ENCODE measurements around the gene LRRC75B. TPM values are rescaled to one million over a fixed set of nuclear protein-coding genes. Genes with fewer than 3 reads are reported as not detected.
A peak's percentile ranks its signal among the peaks of the same experiment; 100 is the strongest.
"Not testable (repeated sequence)": the region's sequence is repeated elsewhere in the genome, so short reads cannot be mapped to it uniquely, and the experiment has no call there.

LRRC75B gene
- total and polyA plus RNA-seq, 9 donors: 8.0 to 14.9 (median 9.1) TPM

GRCh38 chr22:24593836-24594568 lies 1.1 kb upstream of the LRRC75B start:
- no peak overlapping the region for H3K27ac ChIP-seq (ENCODE audit: low read length)
- no peak for DNase-seq
- H3K36me3 ChIP-seq (ENCODE audit: control insufficient read depth, insufficient read depth, low read length): peaks cover 7% of the 10 kb centered on the region
- H3K4me3 ChIP-seq (ENCODE audit: low read length): no peak overlapping the region
- 48% methylated on average over 12 of the region's 16 CpGs for WGBS (ENCODE audit: insufficient coverage)
- peaks cover 11% of the 10 kb centered on the region for H3K4me1 ChIP-seq (ENCODE audit: control insufficient read depth, insufficient read depth, low read length)
- no peaks in the 10 kb centered on the region for H3K9me3 ChIP-seq (replicated peaks; ENCODE audit: control insufficient read depth, low read depth, low read length)
- no peaks in the 10 kb centered on the region for H3K27me3 ChIP-seq (ENCODE audit: control insufficient read depth, insufficient read depth, low read length)

GRCh38 chr22:24593559-24593835 lies 624 bp upstream of the LRRC75B start:
- H3K9me3 ChIP-seq (replicated peaks; ENCODE audit: control insufficient read depth, low read depth, low read length); DNase-seq; H3K4me3 ChIP-seq (ENCODE audit: low read length); H3K27me3 ChIP-seq (ENCODE audit: control insufficient read depth, insufficient read depth, low read length): not testable (repeated sequence)
- peak overlapping the region; percentile 72 for H3K27ac ChIP-seq (ENCODE audit: low read length)
- H3K4me1 ChIP-seq (ENCODE audit: control insufficient read depth, insufficient read depth, low read length): peaks cover 11% of the 10 kb centered on the region
- H3K36me3 ChIP-seq (ENCODE audit: control insufficient read depth, insufficient read depth, low read length): peaks cover 12% of the 10 kb centered on the region
- WGBS (ENCODE audit: insufficient coverage): 82% methylated on average over 4 of the region's 10 CpGs

GRCh38 chr22:24592058-24592850 lies 619 bp downstream of the LRRC75B start:
- H3K27me3 ChIP-seq (ENCODE audit: control insufficient read depth, insufficient read depth, low read length): no peaks in the 10 kb centered on the region
- H3K27ac ChIP-seq (ENCODE audit: low read length): peak overlapping the region; percentile 29
- H3K9me3 ChIP-seq (replicated peaks; ENCODE audit: control insufficient read depth, low read depth, low read length): no peaks in the 10 kb centered on the region
- peak overlapping the region; percentile 54 for H3K4me3 ChIP-seq (ENCODE audit: low read length)
- DNase-seq: peak; percentile 45
- WGBS (ENCODE audit: insufficient coverage): 4% methylated on average over 31 of the region's 33 CpGs
- peaks cover 11% of the 10 kb centered on the region for H3K4me1 ChIP-seq (ENCODE audit: control insufficient read depth, insufficient read depth, low read length)
- H3K36me3 ChIP-seq (ENCODE audit: control insufficient read depth, insufficient read depth, low read length): peaks cover 24% of the 10 kb centered on the region

GRCh38 chr22:24591286-24591830 lies 1.5 kb downstream of the LRRC75B start:
- peaks cover 11% of the 10 kb centered on the region for H3K4me1 ChIP-seq (ENCODE audit: control insufficient read depth, insufficient read depth, low read length)
- no peak for DNase-seq
- no peak overlapping the region for H3K27ac ChIP-seq (ENCODE audit: low read length)
- H3K9me3 ChIP-seq (replicated peaks; ENCODE audit: control insufficient read depth, low read depth, low read length): no peaks in the 10 kb centered on the region
- peaks cover 29% of the 10 kb centered on the region for H3K36me3 ChIP-seq (ENCODE audit: control insufficient read depth, insufficient read depth, low read length)
- 86% methylated on average over 5 of the region's 6 CpGs for WGBS (ENCODE audit: insufficient coverage)
- H3K27me3 ChIP-seq (ENCODE audit: control insufficient read depth, insufficient read depth, low read length): no peaks in the 10 kb centered on the region
- no peak overlapping the region for H3K4me3 ChIP-seq (ENCODE audit: low read length)

DNA sequence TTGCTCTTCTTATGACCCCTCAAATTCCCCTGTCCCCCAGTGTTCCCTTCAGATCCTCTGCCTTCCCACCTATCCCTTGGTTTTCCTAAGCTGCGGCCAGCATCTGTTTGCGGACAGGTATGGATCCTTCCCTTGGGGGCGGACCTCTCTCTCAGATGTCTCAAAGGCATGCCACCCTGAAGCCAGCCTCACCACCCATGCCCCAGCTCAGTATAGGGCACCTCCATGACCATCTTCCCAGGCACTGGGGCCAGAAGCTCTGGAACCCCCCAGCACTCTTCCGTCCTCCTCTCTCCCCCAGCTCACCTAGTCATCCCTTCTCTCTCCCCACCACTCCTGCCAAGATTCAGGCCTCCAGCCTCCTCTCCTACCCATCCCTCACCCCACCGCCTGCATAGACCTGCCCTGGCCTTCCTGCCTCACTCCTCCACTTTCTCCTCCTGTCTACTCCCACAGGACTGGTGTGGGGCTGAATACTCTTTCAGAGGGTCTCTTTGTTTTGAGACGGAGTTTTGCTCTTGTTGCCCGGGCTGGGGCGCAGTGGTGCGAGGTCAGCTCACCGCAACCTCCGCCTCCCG lies 2.2 kb downstream of the LRRC75B start:
- H3K27ac ChIP-seq (ENCODE audit: low read length): no peak overlapping the region
- peaks cover 35% of the 10 kb centered on the region for H3K36me3 ChIP-seq (ENCODE audit: control insufficient read depth, insufficient read depth, low read length)
- no peak for DNase-seq
- H3K4me1 ChIP-seq (ENCODE audit: control insufficient read depth, insufficient read depth, low read length): peaks cover 11% of the 10 kb centered on the region
- H3K27me3 ChIP-seq (ENCODE audit: control insufficient read depth, insufficient read depth, low read length): no peaks in the 10 kb centered on the region
- H3K4me3 ChIP-seq (ENCODE audit: low read length): no peak overlapping the region
- no peaks in the 10 kb centered on the region for H3K9me3 ChIP-seq (replicated peaks; ENCODE audit: control insufficient read depth, low read depth, low read length)
- WGBS (ENCODE audit: insufficient coverage): 97% methylated on average over 11 of the region's 12 CpGs

- 97% methylated on average over 4 of the region's 7 CpGs for WGBS (ENCODE audit: insufficient coverage)
- peaks cover 14% of the 10 kb centered on the region for H3K4me1 ChIP-seq (ENCODE audit: control insufficient read depth, insufficient read depth, low read length)
- H3K9me3 ChIP-seq (replicated peaks; ENCODE audit: control insufficient read depth, low read depth, low read length): no peaks in the 10 kb centered on the region
- H3K27ac ChIP-seq (ENCODE audit: low read length): no peak overlapping the region
- H3K27me3 ChIP-seq (ENCODE audit: control insufficient read depth, insufficient read depth, low read length): no peaks in the 10 kb centered on the region
- peaks cover 44% of the 10 kb centered on the region for H3K36me3 ChIP-seq (ENCODE audit: control insufficient read depth, insufficient read depth, low read length)
- H3K4me3 ChIP-seq (ENCODE audit: low read length): no peak overlapping the region
- DNase-seq: no peak
Observed at GRCh38 chr22:24589518-24590030, 3.3 kb downstream of the LRRC75B start.

DNA sequence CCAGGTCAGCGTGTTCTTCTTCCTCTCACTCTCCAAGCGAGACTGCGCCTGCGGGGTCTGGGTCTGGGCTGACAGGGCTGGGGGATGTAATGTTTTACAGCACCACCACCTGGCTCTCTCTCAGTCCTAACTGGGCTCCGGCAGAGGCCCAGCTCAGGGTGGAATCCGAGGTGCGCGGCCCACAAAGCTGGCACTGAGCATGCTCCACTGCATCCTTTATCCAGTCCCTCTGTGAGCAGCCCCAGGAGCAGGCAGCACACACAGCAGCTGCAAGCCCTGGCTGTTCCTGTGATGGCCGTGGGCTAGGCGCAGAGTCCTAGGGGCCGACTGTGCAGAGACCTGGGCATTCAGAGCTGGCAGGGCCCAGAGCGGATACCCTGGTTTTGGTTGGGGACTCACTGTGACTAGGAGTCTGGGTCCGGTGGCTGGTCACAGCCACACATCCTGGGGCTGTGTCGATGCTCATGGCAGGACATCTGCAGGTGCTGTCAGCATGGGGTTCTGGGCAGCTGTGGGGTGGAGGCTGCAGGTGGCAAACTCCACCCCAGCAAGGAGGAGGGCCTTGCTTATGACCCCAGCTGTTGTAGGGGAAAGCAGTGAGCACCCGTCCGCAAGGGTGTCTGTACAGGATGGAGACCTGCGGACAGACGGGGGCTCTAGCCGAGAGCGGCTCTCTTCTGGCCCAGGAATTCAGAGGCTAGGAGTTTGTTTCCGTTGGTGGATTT lies 4.0 kb downstream of the LRRC75B start:
- H3K36me3 ChIP-seq (ENCODE audit: control insufficient read depth, insufficient read depth, low read length): peaks cover 44% of the 10 kb centered on the region
- WGBS (ENCODE audit: insufficient coverage): 93% methylated on average over 17 of the region's 21 CpGs
- H3K27ac ChIP-seq (ENCODE audit: low read length): no peak overlapping the region
- no peaks in the 10 kb centered on the region for H3K9me3 ChIP-seq (replicated peaks; ENCODE audit: control insufficient read depth, low read depth, low read length)
- no peaks in the 10 kb centered on the region for H3K27me3 ChIP-seq (ENCODE audit: control insufficient read depth, insufficient read depth, low read length)
- no peak for DNase-seq
- peaks cover 20% of the 10 kb centered on the region for H3K4me1 ChIP-seq (ENCODE audit: control insufficient read depth, insufficient read depth, low read length)
- H3K4me3 ChIP-seq (ENCODE audit: low read length): no peak overlapping the region

DNA sequence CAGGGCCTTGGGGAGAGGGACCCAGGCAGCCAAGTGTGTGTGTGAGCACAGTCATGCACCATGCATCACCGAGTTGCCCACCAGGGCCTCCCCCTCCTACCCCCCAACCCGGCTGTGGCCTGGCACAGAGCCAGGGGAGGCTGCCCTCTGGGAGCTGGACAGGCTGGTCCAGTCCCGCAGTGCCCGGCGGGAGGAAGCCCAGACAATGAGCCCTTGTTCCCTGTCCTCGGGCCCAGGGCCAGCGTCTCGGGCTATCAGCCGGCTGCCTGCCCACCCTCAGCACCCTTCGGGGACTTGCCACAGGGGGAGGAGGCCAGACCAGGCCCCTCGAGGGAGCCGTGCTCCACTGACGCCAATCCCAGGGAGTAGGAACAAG lies 4.5 kb downstream of the LRRC75B start:
- no peaks in the 10 kb centered on the region for H3K9me3 ChIP-seq (replicated peaks; ENCODE audit: control insufficient read depth, low read depth, low read length)
- peaks cover 24% of the 10 kb centered on the region for H3K4me1 ChIP-seq (ENCODE audit: control insufficient read depth, insufficient read depth, low read length)
- H3K4me3 ChIP-seq (ENCODE audit: low read length): no peak overlapping the region
- H3K36me3 ChIP-seq (ENCODE audit: control insufficient read depth, insufficient read depth, low read length): peaks cover 44% of the 10 kb centered on the region
- no peaks in the 10 kb centered on the region for H3K27me3 ChIP-seq (ENCODE audit: control insufficient read depth, insufficient read depth, low read length)
- no peak for DNase-seq
- WGBS (ENCODE audit: insufficient coverage): 77% methylated on average over 9 of the region's 13 CpGs
- H3K27ac ChIP-seq (ENCODE audit: low read length): no peak overlapping the region

DNA sequence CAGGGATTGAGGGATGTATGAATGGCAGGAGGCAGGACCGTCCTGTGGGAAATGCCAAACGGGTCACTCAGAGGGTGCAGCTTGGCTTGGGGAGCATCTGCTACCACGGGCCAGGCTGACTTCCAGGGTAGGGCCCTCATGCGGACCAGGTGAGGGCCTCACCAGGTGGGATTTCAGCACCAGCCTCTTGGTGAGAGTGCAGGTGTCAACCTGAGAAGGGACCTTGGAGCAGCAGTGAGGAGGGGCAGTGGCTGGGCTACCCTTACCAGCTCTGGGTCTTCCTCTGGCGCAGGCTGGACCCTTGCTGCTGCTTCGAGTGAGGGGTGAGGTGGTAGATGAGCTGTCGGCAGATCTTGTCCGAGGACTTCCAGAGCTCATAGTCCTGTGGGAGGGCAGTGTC lies 4.9 kb downstream of the LRRC75B start:
- Histone ChIP-seq H3K4me1 (ENCODE audit: control insufficient read depth, insufficient read depth, low read length) (peaks cover 25% of the 10 kb centered on the region), H3K9me3 (replicated peaks; ENCODE audit: control insufficient read depth, low read depth, low read length) (no peaks in the 10 kb centered on the region), H3K36me3 (ENCODE audit: control insufficient read depth, insufficient read depth, low read length) (peaks cover 44% of the 10 kb centered on the region), H3K27ac (ENCODE audit: low read length) (no peak overlapping the region), H3K27me3 (ENCODE audit: control insufficient read depth, insufficient read depth, low read length) (no peaks in the 10 kb centered on the region), H3K4me3 (ENCODE audit: low read length) (no peak overlapping the region)
- no peak for DNase-seq
- 94% methylated on average over 6 of the region's 8 CpGs for WGBS (ENCODE audit: insufficient coverage)

Data from muscle of leg (tissue), 11 donors.